Measurements from ENCODE around the gene SNX8.

DNA sequence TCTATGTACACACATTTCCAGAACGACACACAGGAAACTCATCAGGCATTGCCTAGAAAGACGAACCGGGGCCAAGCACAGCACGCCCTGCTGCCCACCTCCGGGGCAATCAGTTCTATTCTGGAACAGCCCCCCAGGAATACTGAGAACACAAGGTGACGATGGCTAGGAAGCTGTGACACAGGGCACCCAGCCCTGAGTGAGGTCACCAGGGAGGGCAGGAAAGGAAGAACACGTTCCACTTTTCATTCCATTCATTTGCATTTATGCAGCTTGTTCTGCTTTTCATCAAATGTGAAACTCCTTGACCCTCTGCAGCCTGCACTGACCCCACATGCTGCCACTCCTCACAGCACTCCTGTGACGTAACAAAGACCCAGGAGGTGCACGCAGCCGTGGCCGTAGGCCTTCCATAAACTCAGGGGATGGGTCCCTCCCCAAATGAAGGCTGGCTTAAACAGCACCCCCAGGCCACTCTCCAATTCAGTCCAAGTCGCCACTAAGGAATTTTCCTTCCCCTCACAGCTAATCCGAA is 110.4 kb downstream of the SNX8 start:
- no peak for TF ChIP-seq CTCF (IDR thresholded peaks at IDR 0.05; ENCODE audit: borderline replicate concordance, extremely low read depth, low read length, poor library complexity, severe bottlenecking)
- no peak for TF ChIP-seq EZH2 (IDR thresholded peaks at IDR 0.05; ENCODE audit: borderline replicate concordance, low read depth, low read length, severe bottlenecking)
